ENCODE data around the gene HLA-B. TPM values are rescaled to one million over a fixed set of nuclear protein-coding genes. Genes with fewer than 3 reads are reported as not detected.
"Not testable (repeated sequence)": the region's sequence is repeated elsewhere in the genome, so short reads cannot be mapped to it uniquely, and the experiment has no call there.

The HLA-B gene
- total RNA-seq, 1 donor from 2014 or later: 3,667 TPM

DNA sequence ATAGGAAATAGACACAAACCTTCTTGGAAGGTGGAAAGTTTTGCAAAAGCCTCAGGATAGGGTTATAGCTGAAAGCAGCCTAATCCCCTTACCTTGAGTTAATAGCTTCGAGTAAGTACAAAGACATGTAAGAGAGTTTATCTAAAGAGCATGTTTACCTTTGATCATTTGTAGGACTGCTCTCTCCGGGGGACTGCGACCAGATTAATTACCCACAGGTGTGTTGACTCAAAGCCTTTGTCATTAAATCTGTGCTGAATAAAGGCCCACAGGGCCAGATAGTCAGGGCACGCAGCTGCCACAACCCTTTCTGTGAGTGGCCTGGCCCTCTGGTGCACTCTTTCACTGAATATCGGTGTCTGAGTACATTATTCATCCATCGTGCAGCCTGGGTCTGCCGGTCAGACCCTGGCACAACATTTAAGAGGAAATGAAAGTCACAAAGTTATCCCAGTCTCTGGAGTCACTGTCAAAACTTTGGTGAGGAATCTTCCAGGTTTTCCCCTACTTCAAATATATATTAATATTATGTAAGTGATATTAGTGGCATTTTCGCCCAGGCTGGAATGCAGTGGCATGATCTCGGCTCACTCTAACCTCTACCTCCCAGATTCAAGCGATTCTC is 41.0 kb upstream of the HLA-B start:
- ChIA-PET CTCF (interaction anchor here (1.0 to 4.5 kb wide), 6 partner anchors 33 to 63 kb away, joined by 3 to 22 read pairs (median 4); no protein-coding TSS in a partner anchor), POLR2A (no interaction called here)

DNA sequence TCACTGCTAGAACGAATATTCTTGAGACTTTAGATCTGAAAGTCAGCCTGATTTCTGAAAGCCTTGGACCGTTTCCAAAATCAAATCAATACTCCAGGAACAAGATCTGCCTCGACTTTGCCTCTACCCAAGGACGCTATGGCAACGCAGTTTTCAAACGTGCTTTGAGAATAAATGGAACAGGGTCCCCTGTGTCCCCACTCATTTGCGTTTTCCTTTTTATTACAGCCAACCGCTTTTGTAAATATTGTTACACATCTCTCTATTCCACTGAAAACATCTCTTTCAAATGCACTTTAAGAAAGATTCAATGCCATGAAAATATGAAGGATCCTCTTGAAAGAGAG is 40.1 kb upstream of the HLA-B start:
- ATAC-seq (ENCODE audit: low read depth); H3K9me3 Mint-ChIP-seq; H3K27me3 Mint-ChIP-seq; DNase-seq; H3K27ac Mint-ChIP-seq; POLR2A ChIA-PET: not testable (repeated sequence)
- CTCF ChIA-PET: interaction anchor here (1.0 to 4.5 kb wide), 4 partner anchors 42 to 55 kb away, joined by 3 to 22 read pairs (median 12); no protein-coding TSS in a partner anchor
- intact Hi-C loops (cut with micrococcal nuclease): loop anchor here (1.0 kb wide), 1 partner anchor 44 kb away; no protein-coding TSS in a partner anchor
- H3K36me3 Mint-ChIP-seq (ENCODE audit: low read depth): peaks cover 20% of the 10 kb centered on the region
- H3K4me1 Mint-ChIP-seq: peaks cover 30% of the 10 kb centered on the region
- peak overlapping the region; percentile 57 for H3K4me3 Mint-ChIP-seq

More for the DNA sequence above, 41.0 kb upstream of the HLA-B start:
- H3K4me1 Mint-ChIP-seq: peaks cover 38% of the 10 kb centered on the region
- no peaks in the 10 kb centered on the region for H3K9me3 Mint-ChIP-seq
- no peaks in the 10 kb centered on the region for H3K27me3 Mint-ChIP-seq
- intact Hi-C loops (cut with micrococcal nuclease): loop anchor here (1.0 kb wide), 1 partner anchor 43 kb away; no protein-coding TSS in a partner anchor
- no peak for ATAC-seq (ENCODE audit: low read depth)
- H3K36me3 Mint-ChIP-seq (ENCODE audit: low read depth): peaks cover 20% of the 10 kb centered on the region
- DNase-seq: no peak
- H3K27ac Mint-ChIP-seq: no peak overlapping the region
- H3K4me3 Mint-ChIP-seq: peak overlapping the region; percentile 33
- TF ChIP-seq, protein P1, sequence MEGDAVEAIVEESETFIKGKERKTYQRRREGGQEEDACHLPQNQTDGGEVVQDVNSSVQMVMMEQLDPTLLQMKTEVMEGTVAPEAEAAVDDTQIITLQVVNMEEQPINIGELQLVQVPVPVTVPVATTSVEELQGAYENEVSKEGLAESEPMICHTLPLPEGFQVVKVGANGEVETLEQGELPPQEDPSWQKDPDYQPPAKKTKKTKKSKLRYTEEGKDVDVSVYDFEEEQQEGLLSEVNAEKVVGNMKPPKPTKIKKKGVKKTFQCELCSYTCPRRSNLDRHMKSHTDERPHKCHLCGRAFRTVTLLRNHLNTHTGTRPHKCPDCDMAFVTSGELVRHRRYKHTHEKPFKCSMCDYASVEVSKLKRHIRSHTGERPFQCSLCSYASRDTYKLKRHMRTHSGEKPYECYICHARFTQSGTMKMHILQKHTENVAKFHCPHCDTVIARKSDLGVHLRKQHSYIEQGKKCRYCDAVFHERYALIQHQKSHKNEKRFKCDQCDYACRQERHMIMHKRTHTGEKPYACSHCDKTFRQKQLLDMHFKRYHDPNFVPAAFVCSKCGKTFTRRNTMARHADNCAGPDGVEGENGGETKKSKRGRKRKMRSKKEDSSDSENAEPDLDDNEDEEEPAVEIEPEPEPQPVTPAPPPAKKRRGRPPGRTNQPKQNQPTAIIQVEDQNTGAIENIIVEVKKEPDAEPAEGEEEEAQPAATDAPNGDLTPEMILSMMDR (IDR thresholded peaks at IDR 0.05): no peak

DNA sequence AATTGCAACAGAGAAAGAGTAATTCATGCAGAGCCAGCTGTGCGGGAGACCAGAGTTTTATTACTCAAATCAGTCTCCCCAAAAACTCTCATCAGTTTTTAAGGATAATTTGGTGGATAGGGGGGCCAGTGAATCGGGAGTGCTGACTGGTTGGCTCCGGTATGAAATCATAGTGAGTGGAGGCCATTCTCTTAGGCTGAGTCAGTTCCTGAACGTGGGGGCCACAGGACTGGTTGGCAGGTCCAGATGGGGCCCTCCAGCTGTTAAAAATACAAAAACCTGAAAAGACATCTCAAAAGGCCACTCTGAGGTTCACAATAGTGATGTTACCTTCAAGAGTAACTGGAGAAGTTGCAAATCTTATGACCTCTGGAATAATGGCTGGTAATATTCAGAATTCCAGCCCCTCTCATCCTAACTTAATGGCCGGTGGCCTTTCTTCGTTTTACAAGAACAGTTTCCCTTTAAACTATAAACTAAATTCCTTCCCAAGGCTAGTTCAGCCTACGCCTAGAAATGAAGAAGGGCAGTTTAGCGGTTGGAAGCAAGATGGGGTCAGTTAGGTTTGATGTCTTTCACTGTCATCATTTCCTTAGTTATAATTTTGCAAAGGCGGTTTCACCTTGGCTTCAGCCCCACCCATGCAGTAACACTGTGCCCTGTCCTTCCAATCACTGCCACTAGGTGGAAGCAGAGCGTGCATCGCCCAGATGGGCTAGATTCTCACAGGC is 39.6 kb upstream of the HLA-B start:
- POLR2A ChIA-PET: no interaction called here
- CTCF ChIA-PET: interaction anchor here (1.0 to 4.5 kb wide), 2 partner anchors 43 to 56 kb away, joined by 3 to 22 read pairs; no protein-coding TSS in a partner anchor
- TF ChIP-seq, protein P1 (IDR thresholded peaks at IDR 0.05): no peak
- Mint-ChIP-seq H3K4me3 (peak overlapping the region; percentile 57), H3K4me1 (peaks cover 24% of the 10 kb centered on the region), H3K27me3 (no peaks in the 10 kb centered on the region), H3K27ac (no peak overlapping the region), H3K9me3 (no peaks in the 10 kb centered on the region), H3K36me3 (ENCODE audit: low read depth) (peaks cover 20% of the 10 kb centered on the region)
- DNase-seq: peak; percentile 76
- peak; percentile 71 for ATAC-seq (ENCODE audit: low read depth)
- intact Hi-C loops (cut with micrococcal nuclease): loop anchor here (1.0 kb wide), 1 partner anchor 45 kb away; no protein-coding TSS in a partner anchor

DNA sequence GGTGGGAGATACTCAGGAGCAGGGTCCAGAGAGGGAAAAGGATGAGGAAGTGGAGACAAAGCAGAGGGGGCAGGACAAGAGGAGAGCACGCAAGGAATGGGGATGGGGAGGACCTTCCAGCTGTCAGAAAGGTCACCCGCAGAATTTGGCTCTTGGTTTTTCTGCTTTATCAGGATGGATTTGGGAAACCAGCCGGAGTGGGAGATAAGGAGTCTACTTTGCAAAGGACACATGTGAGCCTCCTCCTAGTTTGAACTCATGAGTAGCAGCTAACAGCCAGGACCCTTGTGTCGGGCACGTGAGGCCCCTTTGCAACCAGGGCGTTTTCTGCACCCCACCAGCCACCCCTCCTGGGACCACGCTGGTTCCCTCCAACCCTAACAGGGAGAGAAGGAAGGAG is 38.9 kb upstream of the HLA-B start:
- peaks cover 20% of the 10 kb centered on the region for H3K36me3 Mint-ChIP-seq (ENCODE audit: low read depth)
- intact Hi-C loops (cut with micrococcal nuclease): no loop called here
- TF ChIP-seq, protein P1 (IDR thresholded peaks at IDR 0.05): no peak
- POLR2A ChIA-PET: interaction anchor here (0.7 kb wide), 1 partner anchor 47 kb away, joined by 3 read pairs; no protein-coding TSS in a partner anchor
- no peaks in the 10 kb centered on the region for H3K9me3 Mint-ChIP-seq
- peaks cover 17% of the 10 kb centered on the region for H3K4me1 Mint-ChIP-seq
- no peaks in the 10 kb centered on the region for H3K27me3 Mint-ChIP-seq
- DNase-seq (no peak), ATAC-seq (ENCODE audit: low read depth) (no peak)
- H3K27ac Mint-ChIP-seq: no peak overlapping the region
- CTCF ChIA-PET: no interaction called here
- H3K4me3 Mint-ChIP-seq: no peak overlapping the region

DNA sequence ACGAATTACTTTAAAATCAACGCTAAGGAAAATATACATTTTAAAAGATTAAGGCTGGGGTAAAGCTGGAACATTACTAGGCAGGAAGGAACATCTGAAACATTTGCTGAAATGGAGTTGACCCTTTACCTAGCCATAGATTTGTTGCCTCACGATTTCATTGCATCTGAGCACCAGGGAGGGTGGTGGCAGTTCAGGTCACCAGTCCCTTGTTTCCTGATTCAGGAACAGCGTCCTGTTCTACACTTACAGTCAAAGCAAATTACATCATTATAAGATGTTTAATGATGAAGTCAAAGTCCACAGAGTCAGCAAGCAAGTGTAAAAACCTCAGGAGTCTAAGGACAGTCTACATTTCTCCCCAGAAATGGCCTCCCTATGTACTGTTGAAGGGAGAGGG is 37.4 kb upstream of the HLA-B start:
- TF ChIP-seq, protein P1 (IDR thresholded peaks at IDR 0.05): no peak
- Mint-ChIP-seq H3K4me3 (no peak overlapping the region), H3K27me3 (no peaks in the 10 kb centered on the region), H3K4me1 (peaks cover 10% of the 10 kb centered on the region), H3K27ac (no peak overlapping the region), H3K36me3 (ENCODE audit: low read depth) (peaks cover 14% of the 10 kb centered on the region), H3K9me3 (no peaks in the 10 kb centered on the region)
- ATAC-seq (ENCODE audit: low read depth) (no peak), DNase-seq (no peak)
- CTCF ChIA-PET: interaction anchor here (1.7 kb wide), 1 partner anchor 48 kb away, joined by 4 read pairs; no protein-coding TSS in a partner anchor
- intact Hi-C loops (cut with micrococcal nuclease): no loop called here
- POLR2A ChIA-PET: interaction anchor here (0.5 to 0.6 kb wide), 2 partner anchors 134 to 202 kb away, joined by 5 to 9 read pairs; no protein-coding TSS in a partner anchor
